ENCODE measurements around the gene MBOAT1. TPM values are rescaled to one million over a fixed set of nuclear protein-coding genes. Genes with fewer than 3 reads are reported as not detected.

The MBOAT1 gene
- total RNA-seq, 1 donor from 2014 or later, result 10.9 TPM

DNA sequence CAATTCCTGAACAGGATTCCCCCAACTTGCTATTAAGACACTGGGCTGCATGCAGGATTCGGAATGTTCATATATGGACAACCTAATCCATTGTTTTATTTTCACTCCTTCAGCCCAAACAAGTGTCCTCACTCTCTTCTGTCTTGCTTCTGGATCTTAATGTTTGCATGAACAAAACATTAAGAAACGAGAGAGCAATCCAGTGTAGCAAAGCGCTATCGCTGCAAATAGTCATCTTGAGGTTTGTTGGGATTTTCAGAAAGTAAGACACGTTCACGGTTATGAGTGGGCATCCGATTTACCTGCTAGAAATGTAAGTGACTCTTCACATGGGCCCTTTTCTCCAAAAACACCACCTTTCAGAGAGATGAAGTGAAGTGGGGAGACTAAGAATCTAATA is 156.4 kb downstream of the MBOAT1 start:
- TF ChIP-seq CTCF (conservative IDR thresholded peaks at IDR 0.05; ENCODE audit: low read depth, low read length), result no peak
- no peak overlapping the region for H3K4me3 ChIP-seq (ENCODE audit: low read depth, low read length)

More for the DNA sequence above, 156.4 kb downstream of the MBOAT1 start:
- no peak for DNase-seq (ENCODE audit: low read depth)

Other genes starting within 250 kb of the MBOAT1 start
- gene E2F3, start 189.4 kb upstream of the MBOAT1 start, total RNA-seq, result 12.5 and 13.1 TPM in 2 replicates

Measured in epithelial cell of proximal tubule (primary cell).